NT2/D1 (cell line): Measurements from ENCODE around the gene ZEB2.

Experiments
- SUZ12 ChIP-seq: IDR thresholded peaks from 2 replicates; pipeline ENCODE4 v1.6.1; 2011; ENCODE audit not compliant: insufficient read length, insufficient read depth; ENCODE audit errors: extremely low read depth
- YY1 ChIP-seq: IDR thresholded peaks from 2 replicates; pipeline ENCODE4 v1.6.1; 2011; ENCODE audit not compliant: insufficient read length, insufficient read depth

DNA sequence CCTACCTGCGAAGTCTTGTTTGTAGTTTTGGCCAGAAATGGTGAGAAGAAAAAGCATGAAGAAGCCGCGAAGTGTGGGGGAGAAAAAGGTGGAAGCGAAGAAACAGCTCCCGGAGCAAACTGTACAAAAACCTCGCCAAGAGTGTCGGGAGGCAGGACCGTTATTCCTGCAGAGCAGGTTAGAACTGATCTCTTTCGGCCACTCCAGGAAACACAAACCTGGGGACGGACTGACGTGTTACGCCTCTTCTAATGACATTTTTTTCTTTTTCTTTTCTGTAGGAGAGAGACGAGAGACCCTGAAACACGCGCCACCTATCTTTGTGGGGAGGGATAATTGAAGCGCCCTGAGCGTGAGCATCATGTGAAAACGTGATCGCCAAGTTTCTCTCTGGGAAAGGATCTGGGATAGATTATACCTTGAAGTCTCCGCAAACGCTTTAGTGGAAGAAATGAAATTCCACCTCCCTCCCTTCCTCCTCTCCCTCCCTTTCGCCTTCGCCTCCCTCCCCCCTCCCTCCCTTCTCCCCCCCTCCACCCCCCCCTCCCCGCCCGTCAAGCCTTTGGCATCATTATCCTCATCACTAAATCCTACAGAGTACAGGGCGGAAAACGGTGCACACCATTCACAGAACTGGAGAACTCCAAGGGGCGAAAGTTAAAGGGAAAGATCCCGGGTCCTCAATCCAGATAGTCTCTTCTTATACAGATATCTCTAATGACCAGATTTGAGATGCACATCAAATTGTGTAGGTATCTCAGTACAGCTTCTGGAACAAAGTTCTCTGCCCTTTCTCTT, at the start of gene ZEB2:
- TF ChIP-seq YY1, result no peak
- TF ChIP-seq SUZ12, result no peak
